IMR-90 (cell line): ENCODE results near the gene KCMF1. TPM values are rescaled to one million over a fixed set of nuclear protein-coding genes. Genes with fewer than 3 reads are reported as not detected.

ENCODE experiments used
- ATAC-seq: fragments of 200-7000 bp; cut with Tn5 transposase; 2 replicates; pipeline ENCODE4 v1.9.1; 2020; ENCODE audit warnings: low read depth, mild to moderate bottlenecking, moderate library complexity
- BruUV-seq: library from RNA; stranded (reverse); fragments of 400-500 nt; replicated peaks from 2 replicates; lab custom pipeline; 2021; lab: Mats Ljungman, UMichigan
- CTCF ChIA-PET: fragments of 300-600 bp; formaldehyde crosslinking; extraction: SDS; loops from one replicate; lab custom pipeline; 2021; ENCODE audit warnings: antibody characterized with exemption; lab: Yijun Ruan, JAX
- POLR2A ChIA-PET: fragments of 300-600 bp; sonication (Branson Sonifier 250); formaldehyde crosslinking; loops from one replicate; lab custom pipeline; 2022; ENCODE audit warnings: antibody characterized with exemption; ENCODE audit not compliant: unreplicated experiment; lab: Charles Lee
- DNase-seq: peaks from one replicate; pipeline ENCODE4 v3.0.0; 2013
- H2AFZ ChIP-seq: replicated peaks from 2 replicates; pipeline ENCODE3; 2013; ENCODE audit warnings: low read length, mild to moderate bottlenecking; ENCODE audit not compliant: poor library complexity
- H2AK5ac ChIP-seq: 2 replicates; pipeline ENCODE4 v1.6.1; 2013; ENCODE audit warnings: low read depth, low read length, inconsistent platforms
- H2AK9ac ChIP-seq: replicated peaks from 2 replicates; pipeline ENCODE3; 2013; ENCODE audit warnings: mild to moderate bottlenecking, low read depth, low read length, moderate library complexity; ENCODE audit not compliant: poor library complexity
- H2BK120ac ChIP-seq: 2 replicates; pipeline ENCODE4 v1.6.1; 2013; ENCODE audit warnings: low read depth, low read length, inconsistent platforms
- H2BK15ac ChIP-seq: 3 replicates; pipeline ENCODE4 v1.6.1; 2013; ENCODE audit warnings: low read depth, low read length, inconsistent platforms
- H2BK20ac ChIP-seq: 2 replicates; pipeline ENCODE4 v1.6.1; 2013; ENCODE audit warnings: low read depth, mild to moderate bottlenecking, inconsistent platforms, low read length, moderate library complexity
- H2BK5ac ChIP-seq: 2 replicates; pipeline ENCODE4 v1.6.1; 2013; ENCODE audit warnings: mild to moderate bottlenecking, low read depth, low read length, inconsistent platforms; ENCODE audit not compliant: poor library complexity, severe bottlenecking
- H3K14ac ChIP-seq: replicated peaks from 2 replicates; pipeline ENCODE4 v1.6.1; 2013; ENCODE audit warnings: low read depth, low read length, inconsistent platforms
- H3K18ac ChIP-seq: 2 replicates; pipeline ENCODE4 v1.6.1; 2013; ENCODE audit warnings: low read depth, low read length, control low read depth
- H3K23ac ChIP-seq: 2 replicates; pipeline ENCODE4 v1.6.1; 2013; ENCODE audit warnings: low read depth, low read length, inconsistent platforms
- H3K27ac ChIP-seq: 2 replicates; pipeline ENCODE4 v1.5.1; 2013; ENCODE audit warnings: mild to moderate bottlenecking, control low read depth, low read length; ENCODE audit not compliant: insufficient read depth
- H3K27me3 ChIP-seq: 2 replicates; pipeline ENCODE4 v1.6.1; 2013; ENCODE audit warnings: low read length; ENCODE audit not compliant: control insufficient read depth, insufficient read depth
- H3K36me3 ChIP-seq: 2 replicates; pipeline ENCODE4 v1.6.1; 2013; ENCODE audit warnings: low read length, mixed read lengths; ENCODE audit not compliant: control insufficient read depth, insufficient read depth
- H3K4ac ChIP-seq: 2 replicates; pipeline ENCODE4 v1.6.1; 2013; ENCODE audit warnings: low read depth, low read length, inconsistent platforms
- H3K4me1 ChIP-seq: 2 replicates; pipeline ENCODE4 v1.6.1; 2013; ENCODE audit warnings: low read length, mixed read lengths; ENCODE audit not compliant: control insufficient read depth, insufficient read depth
- H3K4me2 ChIP-seq: 2 replicates; pipeline ENCODE4 v1.6.1; 2013; ENCODE audit warnings: low read depth, mild to moderate bottlenecking, control low read depth, low read length, moderate library complexity
- H3K4me3 ChIP-seq: 2 replicates; pipeline ENCODE4 v1.5.1; 2013; ENCODE audit warnings: low read depth, mild to moderate bottlenecking, control low read depth, low read length, moderate library complexity; ENCODE audit not compliant: insufficient read depth
- H3K56ac ChIP-seq: 2 replicates; pipeline ENCODE4 v1.6.1; 2013; ENCODE audit warnings: low read length, inconsistent platforms; ENCODE audit not compliant: insufficient read depth; ENCODE audit errors: extremely low read depth
- H3K79me1 ChIP-seq, 2 experiments: 2 replicates each; pipeline ENCODE4 v1.6.1; 2013; ENCODE audit warnings: low read length in 2 of 2, inconsistent platforms in 1 of 2, low read depth in 1 of 2
- H3K9ac ChIP-seq: 2 replicates; pipeline ENCODE4 v1.6.1; 2013; ENCODE audit warnings: low read depth, low read length, control low read depth
- H3K9me1 ChIP-seq: 2 replicates; pipeline ENCODE4 v1.6.1; 2013; ENCODE audit warnings: low read length, inconsistent platforms; ENCODE audit not compliant: insufficient read depth
- H3K9me3 ChIP-seq: 2 replicates; pipeline ENCODE4 v1.6.1; 2013; ENCODE audit warnings: low read length; ENCODE audit not compliant: control insufficient read depth, insufficient read depth
- H4K20me1 ChIP-seq: 2 replicates; pipeline ENCODE4 v1.6.1; 2013; ENCODE audit warnings: low read length, inconsistent platforms; ENCODE audit not compliant: insufficient read depth
- H4K5ac ChIP-seq: 2 replicates; pipeline ENCODE4 v1.6.1; 2013; ENCODE audit warnings: mild to moderate bottlenecking, low read depth, low read length, control low read depth
- H4K8ac ChIP-seq, 2 experiments: 2 replicates each; pipeline ENCODE4 v1.6.1; 2013; ENCODE audit warnings: low read depth in 2 of 2, low read length in 2 of 2, control low read depth in 1 of 2, inconsistent platforms in 1 of 2
- H4K91ac ChIP-seq: 2 replicates; pipeline ENCODE4 v1.6.1; 2013; ENCODE audit warnings: low read depth, low read length, inconsistent platforms; ENCODE audit not compliant: insufficient read depth
- BHLHE40 ChIP-seq: fragments of 150-350 bp; IDR thresholded peaks from 2 replicates; pipeline ENCODE4 v1.6.1; 2016; ENCODE audit warnings: mild to moderate bottlenecking, low read depth, low read length
- CEBPB ChIP-seq: IDR thresholded peaks from 2 replicates; pipeline ENCODE4 v1.6.1; 2012; ENCODE audit warnings: low read depth, low read length, improper control_type of control experiment
- CTCF ChIP-seq: conservative IDR thresholded peaks from 2 replicates; pipeline ENCODE4 v1.5.1; 2012; ENCODE audit warnings: mild to moderate bottlenecking, low read depth, low read length, improper control_type of control experiment
- FOS ChIP-seq: fragments of 150-350 bp; IDR thresholded peaks from 2 replicates; pipeline ENCODE4 v1.6.1; 2016; ENCODE audit warnings: low read depth, low read length
- MAFK ChIP-seq: IDR thresholded peaks from 2 replicates; pipeline ENCODE4 v1.6.1; 2012; ENCODE audit warnings: low read depth, low read length, improper control_type of control experiment
- MAZ ChIP-seq: IDR thresholded peaks from 2 replicates; pipeline ENCODE4 v1.6.1; 2012; ENCODE audit warnings: low read depth, mild to moderate bottlenecking, low read length, improper control_type of control experiment, moderate library complexity, borderline replicate concordance
- NFE2L2 ChIP-seq: fragments of 150-350 bp; IDR thresholded peaks from 2 replicates; pipeline ENCODE4 v1.6.1; 2016; ENCODE audit warnings: low read depth, mild to moderate bottlenecking, low read length
- POLR2A ChIP-seq: IDR thresholded peaks from 2 replicates; pipeline ENCODE4 v1.6.1; 2012; ENCODE audit warnings: mild to moderate bottlenecking, low read depth, low read length
- RAD21 ChIP-seq: IDR thresholded peaks from 2 replicates; pipeline ENCODE4 v1.6.1; 2012; ENCODE audit warnings: low read length, improper control_type of control experiment
- RCOR1 ChIP-seq: IDR thresholded peaks from 2 replicates; pipeline ENCODE4 v1.6.1; 2012; ENCODE audit warnings: mild to moderate bottlenecking, low read length, improper control_type of control experiment; ENCODE audit not compliant: insufficient replicate concordance
- RFX5 ChIP-seq: IDR thresholded peaks from 2 replicates; pipeline ENCODE4 v1.8.0; 2012; ENCODE audit warnings: low read depth, mild to moderate bottlenecking, low read length, moderate library complexity
- SMC3 ChIP-seq: fragments of 150-350 bp; IDR thresholded peaks from 2 replicates; pipeline ENCODE4 v1.6.1; 2016; ENCODE audit warnings: low read depth, mild to moderate bottlenecking, antibody characterized with exemption, low read length, moderate library complexity
- WGBS, 2 experiments: methylation state at CpG; one replicate each; pipeline versions ENCODE4 v1.1.5 to v1.1.7; 2013; ENCODE audit warnings: missing lambda C conversion rate in 2 of 2; ENCODE audit not compliant: insufficient read length in 1 of 2; ENCODE audit errors: extremely low coverage in 2 of 2; 5-methylcytosine and 5-hydroxymethylcytosine counted together
- dilution Hi-C: fragments of 300-500 bp; cut with HindIII; formaldehyde crosslinking; loops from one replicate; pipeline ENCODE4 v1.14.3; 2018; ENCODE audit warnings: low sequenced_read_pairs; ENCODE audit not compliant: unreplicated experiment
- in situ Hi-C: fragments of 300-500 bp; cut with MboI; formaldehyde crosslinking; loops from 3 replicates; pipeline ENCODE4 v1.14.3; 2019; ENCODE audit warnings: low sequenced_read_pairs, inconsistent platforms, mixed read lengths
- intact Hi-C: fragments of 100-400 bp; cut with micrococcal nuclease; formaldehyde crosslinking; loops from 2 replicates; pipeline ENCODE4 v1.10.0; 2022
- polyA plus RNA-seq, 3 experiments: library from polyadenylated mRNA; depleted of rRNA; stranded (reverse); fragments of >200 nt; gene quantifications; 2 replicates each; pipeline ENCODE4 v1.2.3, GENCODE V29; 2012; ENCODE audit warnings: low replicate concordance in 1 of 3
- total RNA-seq: library from RNA; depleted of rRNA; stranded (reverse); fragments of >200 nt; gene quantifications from 2 replicates; pipeline ENCODE4 v1.2.3, GENCODE V29; 2012
- TF ChIP-seq, protein P1 (sequence below): fragments of 150-350 bp; IDR thresholded peaks from 2 replicates; pipeline ENCODE4 v1.6.1; 2017; ENCODE audit warnings: mild to moderate bottlenecking, antibody characterized with exemption, low read length, low read depth
- TF ChIP-seq, protein P2 (sequence below): fragments of 150-350 bp; IDR thresholded peaks from 2 replicates; pipeline ENCODE4 v1.6.1; 2016; ENCODE audit warnings: low read depth, mild to moderate bottlenecking, low read length, moderate library complexity, borderline replicate concordance

The KCMF1 gene
- total and polyA plus RNA-seq, 2 of the 4 experiments (the other 2 are of a cell fraction) = 49.9 to 108 TPM

- peak; percentile 77 for ATAC-seq
- Histone ChIP-seq H2AK9ac (no peak overlapping the region), H4K5ac (no peak overlapping the region; the same call in 1 of the 2 replicates), H2BK5ac (peak overlapping the region; percentile 69), H2BK120ac (peak overlapping the region; percentile 24; the same call in 1 of the 2 replicates), H3K9ac (no peak overlapping the region), H3K4ac (peak overlapping the region; percentile 66), H4K8ac (peak overlapping the region in 1 of 2 experiments; percentile 68; a peak in 2 of 4 replicates), H3K36me3 (peaks cover 10% of the 10 kb centered on the region), H3K14ac (no peak overlapping the region), H3K9me3 (no peaks in the 10 kb centered on the region), H3K56ac (no peak overlapping the region), H3K27ac (peak overlapping the region; percentile 61), H3K79me1 (peaks cover 28 to 70% of the 10 kb centered on the region in 2 experiments), H3K27me3 (no peaks in the 10 kb centered on the region), H3K4me2 (peak overlapping the region; percentile 72), H4K20me1 (peaks cover 31% of the 10 kb centered on the region), H2BK15ac (peak overlapping the region; percentile 48; the same call in 1 of the 3 replicates), H2BK20ac (peak overlapping the region; percentile 5; the same call in 1 of the 2 replicates), H3K18ac (peak overlapping the region; percentile 21; the same call in 1 of the 2 replicates), H3K4me3 (no peak overlapping the region), H4K91ac (peak overlapping the region; percentile 45; the same call in 1 of the 2 replicates), H3K23ac (no peak overlapping the region), H3K9me1 (peaks cover 22% of the 10 kb centered on the region), H3K4me1 (peaks cover 23% of the 10 kb centered on the region), H2AFZ (peak overlapping the region; percentile 52), H2AK5ac (peak overlapping the region; percentile 80)
- ChIA-PET POLR2A (no interaction called here), CTCF (interaction anchor here (0.7 kb wide), 1 partner anchor 9 kb away, joined by 3 read pairs; no protein-coding TSS in a partner anchor)
- dilution Hi-C loops (no loop called here), intact Hi-C loops (no loop called here), in situ Hi-C loops (no loop called here)
- DNase-seq = peak; percentile 97
- WGBS, 2 experiments = no CpG with 5 or more reads among the region's 9 CpGs
- BruUV-seq = no TSS peak
- TF ChIP-seq FOS (peak; percentile 73), RCOR1 (peak; percentile 94), CEBPB (peak; percentile 99), SMC3 (no peak), CTCF (no peak), RAD21 (no peak), POLR2A (0 out of 2 replicates have a peak, but pooled peaks have one; percentile 12), MAZ (peak; percentile 28; the same call in 1 of the 2 replicates), NFE2L2 (peak; percentile 26; the same call in 1 of the 2 replicates), RFX5 (no peak), MAFK (no peak), BHLHE40 (peak; percentile 99)
- TF ChIP-seq, protein P1, sequence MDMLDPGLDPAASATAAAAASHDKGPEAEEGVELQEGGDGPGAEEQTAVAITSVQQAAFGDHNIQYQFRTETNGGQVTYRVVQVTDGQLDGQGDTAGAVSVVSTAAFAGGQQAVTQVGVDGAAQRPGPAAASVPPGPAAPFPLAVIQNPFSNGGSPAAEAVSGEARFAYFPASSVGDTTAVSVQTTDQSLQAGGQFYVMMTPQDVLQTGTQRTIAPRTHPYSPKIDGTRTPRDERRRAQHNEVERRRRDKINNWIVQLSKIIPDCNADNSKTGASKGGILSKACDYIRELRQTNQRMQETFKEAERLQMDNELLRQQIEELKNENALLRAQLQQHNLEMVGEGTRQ = peak; percentile 55; the same call in 1 of the 2 replicates
- TF ChIP-seq, protein P2, sequence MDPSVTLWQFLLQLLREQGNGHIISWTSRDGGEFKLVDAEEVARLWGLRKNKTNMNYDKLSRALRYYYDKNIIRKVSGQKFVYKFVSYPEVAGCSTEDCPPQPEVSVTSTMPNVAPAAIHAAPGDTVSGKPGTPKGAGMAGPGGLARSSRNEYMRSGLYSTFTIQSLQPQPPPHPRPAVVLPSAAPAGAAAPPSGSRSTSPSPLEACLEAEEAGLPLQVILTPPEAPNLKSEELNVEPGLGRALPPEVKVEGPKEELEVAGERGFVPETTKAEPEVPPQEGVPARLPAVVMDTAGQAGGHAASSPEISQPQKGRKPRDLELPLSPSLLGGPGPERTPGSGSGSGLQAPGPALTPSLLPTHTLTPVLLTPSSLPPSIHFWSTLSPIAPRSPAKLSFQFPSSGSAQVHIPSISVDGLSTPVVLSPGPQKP = no peak
These were observed 7.1 kb upstream of the KCMF1 start for GRCh38 chr2:84963692-84964405.
